HepG2 (cell line): Measurements from ENCODE around the gene VPS50. TPM values are rescaled to one million over a fixed set of nuclear protein-coding genes. Genes with fewer than 3 reads are reported as not detected.

Experiments used
- ATAC-seq: fragments of 200-7000 bp; cut with Tn5 transposase; 3 replicates; pipeline ENCODE4 v1.9.1; 2020; ENCODE audit warnings: mild to moderate bottlenecking, moderate library complexity
- BruUV-seq: library from RNA; stranded (reverse); fragments of 400-500 nt; replicated peaks from 2 replicates; lab custom pipeline; 2021; lab: Mats Ljungman, UMichigan
- CTCF ChIA-PET: fragments of 300-600 bp; formaldehyde crosslinking; extraction: SDS; loops from one replicate; lab custom pipeline; 2021; ENCODE audit warnings: low total read pairs, inconsistent platforms, low intra/inter-chr PET ratio; lab: Yijun Ruan, JAX
- POLR2A ChIA-PET: fragments of 350-600 bp; sonication (Branson Sonifier 250); formaldehyde crosslinking; loops from one replicate; lab custom pipeline; 2020; ENCODE audit warnings: antibody characterized with exemption, inconsistent platforms; lab: Yijun Ruan, JAX
- DNase-seq: peaks from one replicate; pipeline ENCODE4 v3.0.0-alpha.2; 2015; ENCODE audit warnings: low spot score
- FAIRE-seq: peaks from 3 replicates; lab custom pipeline; 2011; peaks lifted over from hg19 to GRCh38; lab: Jason Lieb, UNC
- H2AFZ ChIP-seq: one replicate; pipeline ENCODE4 v1.6.1; 2011; ENCODE audit warnings: low read length, inconsistent platforms
- H3K27ac ChIP-seq: fragments of 300-600 bp; 3 replicates; pipeline ENCODE4 v1.8.0; 2011; ENCODE audit warnings: mixed run types, mild to moderate bottlenecking, mixed read lengths, low read length, inconsistent platforms; ENCODE audit not compliant: insufficient read depth; ENCODE audit errors: extremely low read length
- H3K27me3 ChIP-seq, 2 experiments: fragments of 200-600 bp in 1 of 2; 2 replicates in 1 of 2; 3 replicates in 1 of 2; pipeline versions ENCODE4 v1.6.0 to v1.8.0; 2011; ENCODE audit warnings: low read length in 2 of 2, mild to moderate bottlenecking in 2 of 2, moderate library complexity in 2 of 2, inconsistent platforms in 1 of 2; ENCODE audit not compliant: insufficient read depth in 2 of 2, control insufficient read depth in 1 of 2
- H3K36me3 ChIP-seq, 2 experiments: fragments of 200-600 bp in 1 of 2; replicated peaks in 1 of 2; 2 replicates in 1 of 2; 3 replicates in 1 of 2; pipeline versions ENCODE4 v1.5.1 to v1.8.0; 2011; ENCODE audit warnings: low read length in 2 of 2, inconsistent platforms in 1 of 2; ENCODE audit not compliant: insufficient read depth in 2 of 2, control insufficient read depth in 1 of 2
- H3K4me1 ChIP-seq: 2 replicates; pipeline ENCODE4 v1.5.1; 2012; ENCODE audit warnings: low read length, inconsistent platforms; ENCODE audit not compliant: insufficient read depth
- H3K4me2 ChIP-seq: 2 replicates; pipeline ENCODE4 v1.6.0; 2011; ENCODE audit warnings: low read depth, low read length, inconsistent platforms
- H3K4me3 ChIP-seq, 3 experiments: fragments of 200-600 bp in 1 of 3; sonication (generic), shearing (Covaris generic) in 1 of 3; replicated peaks in 1 of 3; 2 replicates each; pipeline ENCODE4 v1.5.1; 2011 to 2016; ENCODE audit warnings: low read length in 3 of 3, inconsistent platforms in 2 of 3, low read depth in 2 of 3, mild to moderate bottlenecking in 2 of 3, control low read depth in 1 of 3, mixed read lengths in 1 of 3; ENCODE audit not compliant: insufficient read depth in 1 of 3
- H3K79me2 ChIP-seq: one replicate; pipeline ENCODE4 v1.6.1; 2011; ENCODE audit warnings: low read length, inconsistent platforms; ENCODE audit not compliant: insufficient read depth
- H3K9ac ChIP-seq: 2 replicates; pipeline ENCODE4 v1.6.0; 2011; ENCODE audit warnings: mild to moderate bottlenecking, low read depth, low read length, inconsistent platforms; ENCODE audit not compliant: insufficient read depth
- H3K9me3 ChIP-seq: 2 replicates; pipeline ENCODE4 v1.5.1; 2012; ENCODE audit warnings: mild to moderate bottlenecking, low read length
- H4K20me1 ChIP-seq: 2 replicates; pipeline ENCODE4 v1.6.0; 2011; ENCODE audit warnings: inconsistent platforms, mild to moderate bottlenecking, low read length, moderate library complexity; ENCODE audit not compliant: insufficient read depth
- EED ChIP-seq: sonication (generic); formaldehyde crosslinking; IDR thresholded peaks from 2 replicates; pipeline ENCODE4 v1.5.0; 2020; ENCODE audit warnings: mild to moderate bottlenecking, missing genetic modification reagents
- ETV6 ChIP-seq: sonication (generic); formaldehyde crosslinking; conservative IDR thresholded peaks from 2 replicates; pipeline ENCODE4 v1.4.0; 2020; ENCODE audit warnings: missing genetic modification reagents
- MYC ChIP-seq: sonication (generic); formaldehyde crosslinking; IDR thresholded peaks from 2 replicates; pipeline ENCODE4 v1.9.0; 2021; ENCODE audit warnings: missing genetic modification reagents, borderline replicate concordance
- NCOR1 ChIP-seq: fragments of 200-600 bp; sonication (generic); IDR thresholded peaks from 2 replicates; pipeline ENCODE4 v1.7.0; 2017; ENCODE audit warnings: antibody characterized with exemption, low read length, borderline replicate concordance
- NFIB ChIP-seq: sonication (generic); formaldehyde crosslinking; IDR thresholded peaks from 2 replicates; pipeline ENCODE4 v1.9.0; 2021; ENCODE audit warnings: missing genetic modification reagents, mild to moderate bottlenecking, borderline replicate concordance
- REXO4 ChIP-seq: sonication (generic); formaldehyde crosslinking; IDR thresholded peaks from 2 replicates; pipeline ENCODE4 v1.8.0; 2022; ENCODE audit warnings: missing genetic modification reagents, mild to moderate bottlenecking, borderline replicate concordance
- THYN1 ChIP-seq: sonication (generic); formaldehyde crosslinking; IDR thresholded peaks from 2 replicates; pipeline ENCODE4 v1.8.1; 2023; ENCODE audit warnings: low read depth, mild to moderate bottlenecking, moderate library complexity, missing genetic modification reagents, borderline replicate concordance
- YEATS2 ChIP-seq: sonication (generic); formaldehyde crosslinking; IDR thresholded peaks from 2 replicates; pipeline ENCODE4 v1.4.0; 2020; ENCODE audit warnings: missing genetic modification reagents, borderline replicate concordance
- ZBTB43 ChIP-seq: sonication (generic); formaldehyde crosslinking; conservative IDR thresholded peaks from 2 replicates; pipeline ENCODE4 v1.4.0; 2020; ENCODE audit warnings: missing genetic modification reagents
- WGBS: methylation state at CpG from one replicate; pipeline ENCODE4 v1.1.6; 2017; ENCODE audit warnings: low lambda C conversion rate; 5-methylcytosine and 5-hydroxymethylcytosine counted together
- in situ Hi-C: cut with HindIII; loops from 2 replicates; pipeline ENCODE4 v1.10.0; 2017; ENCODE audit warnings: low pct_unique_long_range_greater_than_20kb; ENCODE audit not compliant: extremely low pct_ligation_motif_present
- intact Hi-C: fragments of 100-400 bp; cut with micrococcal nuclease; formaldehyde crosslinking; loops from one replicate; pipeline ENCODE4 v1.10.0; 2022; ENCODE audit not compliant: unreplicated experiment
- polyA plus RNA-seq, 8 experiments: library from polyadenylated mRNA; depleted of rRNA in 3 of 8; stranded (reverse) in 7 of 8; unstranded in 1 of 8; fragments of >200 nt; fragmentation: Illumina TruSeq in 4 of 8; extraction: Trizol in 4 of 8; gene quantifications; 2 replicates each; pipeline versions ENCODE4 v1.2.1 to v1.2.3, GENCODE V29; 2011 to 2016; ENCODE audit warnings: low read depth in 4 of 8, missing spikeins in 1 of 8, mixed read lengths in 1 of 8; ENCODE audit not compliant: insufficient read depth in 1 of 8
- total RNA-seq, 5 experiments: library from RNA; depleted of rRNA; stranded (reverse); fragments of >200 nt; fragmentation: Illumina TruSeq; extraction: Trizol; gene quantifications; 2 replicates each; pipeline ENCODE4 v1.2.3, GENCODE V29; 2016; ENCODE audit warnings: low read depth in 1 of 5

The VPS50 gene
- total and polyA plus RNA-seq, 2 of the 13 experiments (the other 11 are each of a cell fraction or from before 2014, with no cell fraction given), result 10.3 to 20.4 TPM

- no peaks in the 10 kb centered on the region for H3K36me3 ChIP-seq
- WGBS, result 15% methylated on average over 3 of the region's 3 CpGs
- no peak overlapping the region for H3K4me2 ChIP-seq
- intact Hi-C loops (no loop called here), in situ Hi-C loops (no loop called here)
- H3K27ac ChIP-seq, result no peak overlapping the region
- no peak overlapping the region for H2AFZ ChIP-seq
- POLR2A ChIA-PET, result no interaction called here
- ATAC-seq (no peak), DNase-seq (no peak), FAIRE-seq (no peak)
- H3K79me2 ChIP-seq, result no peaks in the 10 kb centered on the region
- H3K9me3 ChIP-seq, result no peaks in the 10 kb centered on the region
- CTCF ChIA-PET, result no interaction called here
- BruUV-seq, result no TSS peak
- no peaks in the 10 kb centered on the region; a peak in 2 of 5 replicates for H3K27me3 ChIP-seq
- H4K20me1 ChIP-seq, result no peaks in the 10 kb centered on the region
- no peak overlapping the region for H3K9ac ChIP-seq
- TF ChIP-seq REXO4 (CRISPR knock-in tag) (no peak), NFIB (no peak), ZBTB43 (no peak), ETV6 (CRISPR knock-in tag) (no peak), MYC (CRISPR knock-in tag) (no peak), YEATS2 (CRISPR knock-in tag) (no peak), THYN1 (CRISPR knock-in tag) (no peak), NCOR1 (no peak), EED (no peak)
- H3K4me1 ChIP-seq, result no peaks in the 10 kb centered on the region
- no peak overlapping the region for H3K4me3 ChIP-seq
Measured at GRCh38 chr7:93390660-93391059, 158.5 kb downstream of the VPS50 start.
